OCI-LY7 (cell line): ENCODE data around the gene PTCD1. TPM values are rescaled to one million over a fixed set of nuclear protein-coding genes. Genes with fewer than 3 reads are reported as not detected.
A peak's percentile ranks its signal among the peaks of the same experiment; 100 is the strongest.

ENCODE experiments used
- BruUV-seq: library from RNA; stranded (reverse); fragments of 400-500 nt; replicated peaks from 2 replicates; lab custom pipeline; 2021; lab: Mats Ljungman, UMichigan
- CTCF ChIA-PET: fragments of 300-600 bp; sonication (Branson Sonifier 250); formaldehyde crosslinking; loops from one replicate; lab custom pipeline; 2022; ENCODE audit warnings: antibody characterized with exemption; ENCODE audit not compliant: unreplicated experiment; lab: Charles Lee
- POLR2A ChIA-PET: fragments of 300-600 bp; sonication (Branson Sonifier 250); formaldehyde crosslinking; loops from one replicate; lab custom pipeline; 2022; ENCODE audit warnings: antibody characterized with exemption; lab: Charles Lee
- DNase-seq: peaks from one replicate; pipeline ENCODE4 v3.0.0-alpha.2; 2015; ENCODE audit warnings: low spot score
- H2AFZ ChIP-seq: fragments of 200-600 bp; sonication (generic), shearing (Covaris generic); 2 replicates; pipeline ENCODE4 v1.6.1; 2014; ENCODE audit warnings: mild to moderate bottlenecking, antibody characterized with exemption, low read length, moderate library complexity
- H3K27ac ChIP-seq: fragments of 200-600 bp; sonication (generic); 2 replicates; pipeline ENCODE4 v1.5.1; 2014; ENCODE audit warnings: mixed run types, low read depth, mild to moderate bottlenecking, moderate library complexity, low read length, inconsistent platforms; ENCODE audit not compliant: poor library complexity, severe bottlenecking
- H3K36me3 ChIP-seq: fragments of 200-600 bp; sonication (generic); 2 replicates; pipeline ENCODE4 v1.6.1; 2014; ENCODE audit warnings: mild to moderate bottlenecking, antibody characterized with exemption, low read length, moderate library complexity, mixed read lengths; ENCODE audit not compliant: insufficient read depth
- H3K4me1 ChIP-seq: fragments of 200-600 bp; sonication (generic); 2 replicates; pipeline ENCODE4 v1.5.1; 2014; ENCODE audit warnings: mild to moderate bottlenecking, low read length; ENCODE audit not compliant: insufficient read depth, poor library complexity, severe bottlenecking
- H3K4me2 ChIP-seq: fragments of 200-600 bp; sonication (generic); 2 replicates; pipeline ENCODE4 v1.6.1; 2014; ENCODE audit warnings: mild to moderate bottlenecking, low read length
- H3K4me3 ChIP-seq: fragments of 200-600 bp; sonication (generic); 2 replicates; pipeline ENCODE4 v1.5.1; 2014; ENCODE audit warnings: mild to moderate bottlenecking, low read depth, low read length; ENCODE audit not compliant: poor library complexity, severe bottlenecking
- H3K79me2 ChIP-seq: fragments of 200-600 bp; sonication (generic); 2 replicates; pipeline ENCODE4 v1.6.1; 2016; ENCODE audit warnings: low read depth, mild to moderate bottlenecking, low read length, moderate library complexity, mixed read lengths; ENCODE audit not compliant: insufficient read depth
- H3K9me2 ChIP-seq: fragments of 200-600 bp; sonication (generic); 2 replicates; pipeline ENCODE4 v1.6.1; 2016; ENCODE audit warnings: mild to moderate bottlenecking, low read length, mixed read lengths; ENCODE audit not compliant: insufficient read depth
- H3K9me3 ChIP-seq: fragments of 200-600 bp; sonication (generic); 2 replicates; pipeline ENCODE4 v1.6.1; 2014; ENCODE audit warnings: mild to moderate bottlenecking, mixed run types, low read length, mixed read lengths
- H4K20me1 ChIP-seq: fragments of 200-600 bp; sonication (generic); 2 replicates; pipeline ENCODE4 v1.6.1; 2014; ENCODE audit warnings: mild to moderate bottlenecking, antibody characterized with exemption, low read length, moderate library complexity, mixed read lengths; ENCODE audit not compliant: insufficient read depth
- EZH2phosphoT487 ChIP-seq: fragments of 200-600 bp; sonication (generic); IDR thresholded peaks from 2 replicates; pipeline ENCODE4 v1.6.1; 2018; ENCODE audit warnings: low read depth, borderline replicate concordance, mild to moderate bottlenecking, mixed run types, antibody characterized with exemption, low read length, moderate library complexity, mixed read lengths
- intact Hi-C: fragments of 100-400 bp; cut with micrococcal nuclease; formaldehyde crosslinking; loops from one replicate; pipeline ENCODE4 v1.10.0; 2022; ENCODE audit not compliant: unreplicated experiment
- total RNA-seq, 2 experiments: library from RNA; depleted of rRNA in 1 of 2; stranded (reverse); fragments of >200 nt in 1 of 2; shearing (Covaris generic) in 1 of 2; gene quantifications; 2 replicates each; pipeline ENCODE4 v1.2.3, GENCODE V29; 2014 to 2022
- TF ChIP-seq, protein P1 (sequence below): fragments of 200-600 bp; sonication (generic); conservative IDR thresholded peaks from 2 replicates; pipeline ENCODE4 v1.5.1; 2014; ENCODE audit warnings: mild to moderate bottlenecking, antibody characterized with exemption, low read length, moderate library complexity, mixed read lengths

The PTCD1 gene
- total RNA-seq, 2 experiments from 2014 or later, result 11.0 to 11.3 TPM

DNA sequence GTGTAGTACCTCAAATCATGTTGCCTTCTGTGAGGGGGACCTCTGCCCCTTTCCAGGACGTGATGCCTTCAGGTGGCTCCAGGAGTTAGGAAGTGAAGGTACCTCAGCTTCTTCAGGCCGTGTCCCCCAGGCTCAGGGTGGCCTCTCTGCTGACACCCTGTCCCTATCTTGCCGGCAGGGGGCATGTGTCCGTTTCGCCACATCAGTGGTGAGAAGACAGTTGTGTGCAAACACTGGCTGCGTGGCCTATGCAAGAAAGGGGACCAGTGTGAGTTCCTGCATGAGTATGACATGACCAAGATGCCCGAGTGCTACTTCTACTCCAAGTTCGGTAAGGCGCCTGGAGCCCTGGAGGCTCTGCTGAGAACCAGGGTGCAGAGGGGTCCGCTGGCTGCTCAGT is 9.3 kb upstream of the PTCD1 start:
- POLR2A ChIA-PET, result no interaction called here
- no peak overlapping the region for H3K4me3 ChIP-seq
- intact Hi-C loops, result no loop called here
- H3K9me3 ChIP-seq, result no peaks in the 10 kb centered on the region
- no peak overlapping the region for H2AFZ ChIP-seq
- no peaks in the 10 kb centered on the region for H3K79me2 ChIP-seq
- no peaks in the 10 kb centered on the region for H3K9me2 ChIP-seq
- no peak for DNase-seq
- TF ChIP-seq EZH2phosphoT487, result no peak
- TF ChIP-seq, protein P1, sequence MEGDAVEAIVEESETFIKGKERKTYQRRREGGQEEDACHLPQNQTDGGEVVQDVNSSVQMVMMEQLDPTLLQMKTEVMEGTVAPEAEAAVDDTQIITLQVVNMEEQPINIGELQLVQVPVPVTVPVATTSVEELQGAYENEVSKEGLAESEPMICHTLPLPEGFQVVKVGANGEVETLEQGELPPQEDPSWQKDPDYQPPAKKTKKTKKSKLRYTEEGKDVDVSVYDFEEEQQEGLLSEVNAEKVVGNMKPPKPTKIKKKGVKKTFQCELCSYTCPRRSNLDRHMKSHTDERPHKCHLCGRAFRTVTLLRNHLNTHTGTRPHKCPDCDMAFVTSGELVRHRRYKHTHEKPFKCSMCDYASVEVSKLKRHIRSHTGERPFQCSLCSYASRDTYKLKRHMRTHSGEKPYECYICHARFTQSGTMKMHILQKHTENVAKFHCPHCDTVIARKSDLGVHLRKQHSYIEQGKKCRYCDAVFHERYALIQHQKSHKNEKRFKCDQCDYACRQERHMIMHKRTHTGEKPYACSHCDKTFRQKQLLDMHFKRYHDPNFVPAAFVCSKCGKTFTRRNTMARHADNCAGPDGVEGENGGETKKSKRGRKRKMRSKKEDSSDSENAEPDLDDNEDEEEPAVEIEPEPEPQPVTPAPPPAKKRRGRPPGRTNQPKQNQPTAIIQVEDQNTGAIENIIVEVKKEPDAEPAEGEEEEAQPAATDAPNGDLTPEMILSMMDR, result no peak
- H3K4me2 ChIP-seq, result no peak overlapping the region
- no peak overlapping the region for H3K27ac ChIP-seq
- CTCF ChIA-PET, result no interaction called here
- H4K20me1 ChIP-seq, result no peaks in the 10 kb centered on the region; the same call in 1 of the 2 replicates
- H3K36me3 ChIP-seq, result peaks cover 94% of the 10 kb centered on the region
- H3K4me1 ChIP-seq, result no peaks in the 10 kb centered on the region
- BruUV-seq, result no TSS peak

DNA sequence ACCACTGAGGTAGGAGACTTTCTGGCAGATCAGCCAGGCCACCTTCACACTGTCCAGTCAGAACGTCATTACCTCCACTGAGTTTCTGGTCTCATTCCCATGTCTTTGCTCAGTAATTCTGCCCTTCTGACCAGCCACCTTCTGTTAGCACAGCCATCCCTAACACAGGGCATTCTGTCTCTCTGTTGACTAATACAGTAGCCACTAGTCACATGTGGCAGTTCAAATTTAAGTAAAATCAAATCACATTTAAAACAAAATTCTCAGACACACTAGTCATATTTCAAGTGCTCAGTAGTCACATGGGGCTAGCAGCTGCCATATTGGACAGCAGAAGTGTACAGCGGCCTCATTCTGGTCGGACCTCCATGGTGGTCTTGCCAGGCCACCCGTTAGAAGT is 7.5 kb upstream of the PTCD1 start:
- Histone ChIP-seq H3K36me3 (peaks cover 90% of the 10 kb centered on the region), H3K4me2 (no peak overlapping the region), H2AFZ (no peak overlapping the region), H3K27ac (no peak overlapping the region), H3K4me3 (no peak overlapping the region), H3K79me2 (no peaks in the 10 kb centered on the region), H3K4me1 (no peaks in the 10 kb centered on the region), H3K9me2 (no peaks in the 10 kb centered on the region), H3K9me3 (no peaks in the 10 kb centered on the region), H4K20me1 (no peaks in the 10 kb centered on the region; the same call in 1 of the 2 replicates)
- DNase-seq, result no peak
- no TSS peak for BruUV-seq
- TF ChIP-seq, protein P1, result no peak
- no peak for TF ChIP-seq EZH2phosphoT487
- ChIA-PET CTCF (no interaction called here), POLR2A (no interaction called here)
- intact Hi-C loops, result no loop called here

DNA sequence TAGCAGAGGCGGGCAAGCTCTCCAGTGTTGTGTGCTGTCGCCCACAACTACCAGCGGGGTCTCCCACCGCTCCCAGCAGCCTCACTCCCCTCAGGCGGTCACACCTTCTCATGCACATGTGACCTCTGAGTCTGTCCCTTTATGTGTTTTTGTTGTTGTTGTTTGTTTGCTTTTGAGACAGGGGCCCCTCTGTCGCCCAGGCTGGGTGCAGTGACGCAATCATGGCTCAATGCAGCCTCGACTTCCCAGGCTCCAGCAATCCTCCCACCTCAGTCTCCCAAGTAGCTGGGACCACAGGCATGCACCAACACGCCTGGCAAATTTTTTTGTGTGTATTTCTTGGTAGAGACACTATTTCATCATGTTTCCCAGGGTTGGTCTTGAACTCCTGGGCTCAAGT is 1.6 kb upstream of the PTCD1 start:
- Histone ChIP-seq H2AFZ (no peak overlapping the region), H3K27ac (no peak overlapping the region), H4K20me1 (peaks cover 11% of the 10 kb centered on the region), H3K9me3 (no peaks in the 10 kb centered on the region), H3K4me3 (peak overlapping the region; percentile 86), H3K4me1 (peaks cover 18% of the 10 kb centered on the region), H3K4me2 (peak overlapping the region; percentile 93), H3K36me3 (peaks cover 34% of the 10 kb centered on the region), H3K9me2 (no peaks in the 10 kb centered on the region), H3K79me2 (peaks cover 37% of the 10 kb centered on the region)
- intact Hi-C loops, result no loop called here
- CTCF ChIA-PET, result no interaction called here
- POLR2A ChIA-PET, result no interaction called here
- BruUV-seq, result no TSS peak
- no peak for DNase-seq
- no peak for TF ChIP-seq EZH2phosphoT487
- TF ChIP-seq, protein P1, result no peak
